K562 (cell line): Measurements from ENCODE around the gene PLEKHA8. TPM values are rescaled to one million over a fixed set of nuclear protein-coding genes. Genes with fewer than 3 reads are reported as not detected.

Experiments used
- ATAC-seq: fragments of 200-7000 bp; cut with Tn5 transposase; 3 replicates; pipeline ENCODE4 v1.9.1; 2020; ENCODE audit warnings: moderate library complexity
- BruUV-seq: library from RNA; stranded (reverse); fragments of 400-500 nt; replicated peaks from 2 replicates; lab custom pipeline; 2021; lab: Mats Ljungman, UMichigan
- CTCF ChIA-PET: fragments of 300-600 bp; formaldehyde crosslinking; extraction: SDS; loops from one replicate; lab custom pipeline; 2021; ENCODE audit warnings: low intra/inter-chr PET ratio; lab: Yijun Ruan, JAX
- POLR2A ChIA-PET: fragments of 300-600, 350-650 bp; sonication (Branson Sonifier 250); formaldehyde crosslinking; extraction: SDS; loops from one replicate; lab custom pipeline; 2021; ENCODE audit warnings: antibody characterized with exemption, inconsistent platforms; lab: Yijun Ruan, JAX
- DNase-seq, 4 experiments: peaks; one replicate each; pipeline versions ENCODE4 v3.0.0 to v3.0.0-alpha.2; 2011 to 2018; ENCODE audit warnings: low spot score in 3 of 4, mixed read lengths in 3 of 4; ENCODE audit errors: extremely low read depth in 1 of 4
- FAIRE-seq: peaks from 2 replicates; lab custom pipeline; 2011; peaks lifted over from hg19 to GRCh38; lab: Jason Lieb, UNC
- H2AFZ ChIP-seq: 2 replicates; pipeline ENCODE4 v1.6.0; 2011; ENCODE audit warnings: low read depth, low read length, control low read depth, inconsistent platforms
- H3K27ac ChIP-seq: fragments of 200-600 bp; 3 replicates; pipeline ENCODE4 v1.8.0; 2011; ENCODE audit warnings: low read depth, mild to moderate bottlenecking, control low read depth, inconsistent platforms, low read length, moderate library complexity, mixed read lengths; ENCODE audit errors: extremely low read depth
- H3K27me3 ChIP-seq, 2 experiments: fragments of 300-600 bp in 1 of 2; 2 replicates in 1 of 2; 3 replicates in 1 of 2; pipeline versions ENCODE4 v1.6.0 to v1.8.0; 2011; ENCODE audit warnings: inconsistent platforms in 2 of 2, low read length in 2 of 2, mild to moderate bottlenecking in 1 of 2, mixed read lengths in 1 of 2, moderate library complexity in 1 of 2; ENCODE audit not compliant: control insufficient read depth in 2 of 2, insufficient read depth in 2 of 2
- H3K36me3 ChIP-seq: fragments of 300-600 bp; 3 replicates; pipeline ENCODE4 v1.8.0; 2011; ENCODE audit warnings: mild to moderate bottlenecking, low read length, inconsistent platforms; ENCODE audit not compliant: control insufficient read depth, insufficient read depth
- H3K4me1 ChIP-seq, 2 experiments: fragments of 200-600 bp in 1 of 2; replicated peaks in 1 of 2; 2 replicates in 1 of 2; 3 replicates in 1 of 2; pipeline versions ENCODE4 v1.5.1 to v1.8.0; 2011; ENCODE audit warnings: inconsistent platforms in 2 of 2, low read length in 2 of 2, mild to moderate bottlenecking in 1 of 2, mixed read lengths in 1 of 2, moderate library complexity in 1 of 2; ENCODE audit not compliant: control insufficient read depth in 2 of 2, insufficient read depth in 2 of 2
- H3K4me2 ChIP-seq: 2 replicates; pipeline ENCODE4 v1.6.1; 2011; ENCODE audit warnings: low read length, control low read depth, inconsistent platforms, mixed read lengths; ENCODE audit not compliant: insufficient read depth
- H3K4me3 ChIP-seq: fragments of 200-600 bp; sonication (generic), shearing (Covaris generic); 2 replicates; pipeline ENCODE4 v1.5.1; 2016; ENCODE audit warnings: control low read depth, inconsistent platforms
- H3K79me2 ChIP-seq: fragments of 200-600 bp; 3 replicates; pipeline ENCODE4 v1.8.0; 2011; ENCODE audit warnings: low read length, inconsistent platforms; ENCODE audit not compliant: control insufficient read depth, insufficient read depth
- H3K9ac ChIP-seq, 2 experiments: 2 replicates each; pipeline versions ENCODE4 v1.6.0 to v1.6.1; 2011; ENCODE audit warnings: low read depth in 2 of 2, low read length in 2 of 2, control low read depth in 1 of 2, inconsistent platforms in 1 of 2, mild to moderate bottlenecking in 1 of 2, mixed read lengths in 1 of 2; ENCODE audit not compliant: insufficient read depth in 1 of 2
- H3K9me1 ChIP-seq: one replicate; pipeline ENCODE4 v1.6.0; 2011; ENCODE audit warnings: inconsistent platforms, mild to moderate bottlenecking, low read length, moderate library complexity; ENCODE audit not compliant: control insufficient read depth, insufficient read depth
- H3K9me3 ChIP-seq: replicated peaks from 2 replicates; pipeline ENCODE4 v1.5.1; 2011; ENCODE audit warnings: low read depth, low read length, inconsistent platforms; ENCODE audit not compliant: control insufficient read depth, insufficient read depth
- H4K20me1 ChIP-seq: replicated peaks from 2 replicates; pipeline ENCODE4 v1.6.1; 2011; ENCODE audit warnings: low read length, inconsistent platforms, mixed read lengths; ENCODE audit not compliant: control insufficient read depth, insufficient read depth
- NBN ChIP-seq: fragments of 450-650 bp; IDR thresholded peaks from 2 replicates; pipeline ENCODE4 v1.6.1; 2016; ENCODE audit warnings: low read depth, mild to moderate bottlenecking
- PHB2 ChIP-seq: fragments of 450-650 bp; IDR thresholded peaks from 2 replicates; pipeline ENCODE4 v1.6.1; 2017; ENCODE audit warnings: low read depth
- ZFP1 ChIP-seq: fragments of 450-650 bp; formaldehyde crosslinking; IDR thresholded peaks from 2 replicates; pipeline ENCODE4 v1.4.0; 2020; ENCODE audit warnings: mild to moderate bottlenecking, mixed read lengths
- ZSCAN29 ChIP-seq: fragments of 450-650 bp; IDR thresholded peaks from 2 replicates; pipeline ENCODE4 v1.6.1; 2017
- WGBS: fragments of 100-300 bp; shearing (Covaris generic); methylation state at CpG from one replicate; pipeline ENCODE4 v1.1.6; 2016; ENCODE audit warnings: low coverage, mixed read lengths; ENCODE audit not compliant: insufficient coverage; ENCODE audit errors: missing lambda C conversion rate; 5-methylcytosine and 5-hydroxymethylcytosine counted together
- in situ Hi-C: fragments of 300-500 bp; cut with MboI; formaldehyde crosslinking; loops from 4 replicates; pipeline ENCODE4 v1.15.0; 2018; ENCODE audit warnings: inconsistent platforms, mixed read lengths
- intact Hi-C: fragments of 100-400 bp; cut with micrococcal nuclease; formaldehyde crosslinking; loops from 2 replicates; pipeline ENCODE4 v1.14.2; 2022
- polyA plus RNA-seq, 8 experiments: library from polyadenylated mRNA; depleted of rRNA in 4 of 8; stranded (reverse) in 5 of 8; unstranded in 3 of 8; fragments of >200 nt; fragmentation: Nextera tagmentation in 2 of 8; fragmentation: Illumina TruSeq in 1 of 8; extraction: Ambion mirVana in 2 of 8; extraction: Trizol in 1 of 8; gene quantifications; 2 replicates each; pipeline versions ENCODE4 v1.2.1 to v1.2.3, GENCODE V29; 2011 to 2014; ENCODE audit warnings: inconsistent platforms in 1 of 8, missing spikeins in 1 of 8
- total RNA-seq, 7 experiments: library from RNA; depleted of rRNA in 6 of 7; stranded (reverse); fragments of >200 nt in 6 of 7; fragmentation: Illumina TruSeq in 2 of 7; extraction: Trizol in 2 of 7; gene quantifications; 2 replicates each; pipeline versions ENCODE4 v1.2.1 to v1.2.3, GENCODE V29; 2011 to 2021; ENCODE audit warnings: low replicate concordance in 1 of 7

The PLEKHA8 gene
- total and polyA plus RNA-seq, 9 of the 15 experiments (the other 6 are each of a cell fraction or from before 2014, with no cell fraction given), result 3.2 to 16.3 (median 11.8) TPM

GRCh38 chr7:30113144-30113543, 84.9 kb downstream of the PLEKHA8 start:
- in situ Hi-C loops (no loop called here), intact Hi-C loops (no loop called here)
- H3K27me3 ChIP-seq, result no peaks in the 10 kb centered on the region
- H3K27ac ChIP-seq, result no peak overlapping the region
- no peak for FAIRE-seq
- TF ChIP-seq ZFP1 (peak; percentile 91), PHB2 (no peak)
- H3K9ac ChIP-seq, result no peak overlapping the region
- H3K4me2 ChIP-seq, result no peak overlapping the region
- no TSS peak for BruUV-seq
- no peak overlapping the region for H2AFZ ChIP-seq
- no peaks in the 10 kb centered on the region; the same call in 2 of the 3 replicates for H3K36me3 ChIP-seq
- ChIA-PET CTCF (no interaction called here), POLR2A (no interaction called here)
- H3K4me1 ChIP-seq, result no peaks in the 10 kb centered on the region
- H3K9me3 ChIP-seq, result peaks cover 11% of the 10 kb centered on the region
- no peaks in the 10 kb centered on the region; the same call in 2 of the 3 replicates for H3K79me2 ChIP-seq
- H3K9me1 ChIP-seq, result no peaks in the 10 kb centered on the region
- H3K4me3 ChIP-seq, result no peak overlapping the region
- ATAC-seq, result no peak
- no peaks in the 10 kb centered on the region for H4K20me1 ChIP-seq
- DNase-seq, result no peak

DNA sequence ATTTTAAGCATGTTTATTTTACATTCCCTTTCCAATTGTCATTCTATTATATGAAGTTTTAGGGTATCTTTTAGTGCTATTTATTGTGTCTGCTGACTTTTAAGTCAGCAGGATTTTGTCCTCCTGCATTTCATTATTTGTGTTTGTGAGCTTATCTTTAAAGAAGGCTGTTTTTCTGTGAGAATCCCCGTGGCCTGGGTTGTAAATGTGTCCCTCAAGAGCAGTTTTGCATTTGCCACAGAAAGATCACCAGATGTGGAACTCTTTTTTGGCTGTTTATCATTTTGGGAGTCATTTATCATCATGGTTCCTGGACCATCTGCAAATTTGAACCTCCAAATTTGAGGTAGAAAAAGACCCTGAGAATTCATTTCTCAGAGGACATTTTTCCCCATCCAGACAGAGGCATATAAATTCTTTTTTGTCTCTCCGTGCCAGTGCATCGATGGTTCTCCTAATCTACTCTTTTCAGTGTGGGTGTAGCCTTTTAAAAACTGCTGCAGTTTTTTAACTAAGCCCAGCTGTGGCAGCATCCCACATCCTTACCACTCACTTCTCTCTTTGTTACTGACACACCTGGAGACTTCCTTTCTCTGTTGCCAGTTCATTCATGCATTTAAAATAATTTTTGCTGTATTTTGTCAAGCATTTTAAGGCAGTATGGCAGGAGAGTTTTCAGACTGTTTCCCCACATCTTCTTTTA, 86.5 kb downstream of the PLEKHA8 start:
- in situ Hi-C loops, result no loop called here
- intact Hi-C loops, result no loop called here

More for the DNA sequence above, 86.5 kb downstream of the PLEKHA8 start:
- H3K27me3 ChIP-seq, result no peaks in the 10 kb centered on the region
- H3K36me3 ChIP-seq, result no peaks in the 10 kb centered on the region; the same call in 2 of the 3 replicates
- TF ChIP-seq ZSCAN29, result no peak
- TF ChIP-seq NBN, result no peak
- H3K9ac ChIP-seq, result no peak overlapping the region
- H3K4me2 ChIP-seq, result no peak overlapping the region
- no peaks in the 10 kb centered on the region for H3K9me1 ChIP-seq
- H3K27ac ChIP-seq, result no peak overlapping the region
- DNase-seq, result no peak
- no peaks in the 10 kb centered on the region; the same call in 2 of the 3 replicates for H3K79me2 ChIP-seq
- H3K4me3 ChIP-seq, result no peak overlapping the region
- CTCF ChIA-PET, result no interaction called here
- BruUV-seq, result no TSS peak
- H3K4me1 ChIP-seq, result no peaks in the 10 kb centered on the region
- no peak for FAIRE-seq
- POLR2A ChIA-PET, result no interaction called here
- no peak overlapping the region for H2AFZ ChIP-seq
- H3K9me3 ChIP-seq, result peaks cover 11% of the 10 kb centered on the region
- WGBS, result 43% methylated on average over 3 of the region's 3 CpGs
- no peaks in the 10 kb centered on the region for H4K20me1 ChIP-seq
- ATAC-seq, result no peak
